Peyer's patch (tissue), 4 donors: Measurements from ENCODE around the gene CLCN7. TPM values are rescaled to one million over a fixed set of nuclear protein-coding genes. Genes with fewer than 3 reads are reported as not detected.
"Not testable (repeated sequence)": the region's sequence is repeated elsewhere in the genome, so short reads cannot be mapped to it uniquely, and the experiment has no call there.

ENCODE experiments used
- DNase-seq, 3 donors: peaks; one replicate each; pipeline ENCODE4 v3.0.0-alpha.2; 2017 to 2019
- H3K27ac ChIP-seq, 4 donors: fragments of 200-600 bp; sonication (generic); one replicate each; pipeline ENCODE4 v1.5.1; 2016 to 2019
- H3K27me3 ChIP-seq, 2 donors: fragments of 200-600 bp; sonication (generic); one replicate each; pipeline ENCODE4 v1.5.1; 2019
- H3K36me3 ChIP-seq, 3 donors: fragments of 200-600 bp; sonication (generic); one replicate each; pipeline ENCODE4 v1.5.1; 2016 to 2019
- H3K4me1 ChIP-seq, 4 donors: fragments of 200-600 bp; sonication (generic); one replicate each; pipeline ENCODE4 v1.5.1; 2016 to 2019
- H3K4me3 ChIP-seq, 4 donors: fragments of 200-600 bp; sonication (generic); 1 replicate in 3 of 4; 2 replicates in 1 of 4; pipeline ENCODE4 v1.5.1; 2016 to 2019; ENCODE audit warnings: mild to moderate bottlenecking in 1 of 4
- H3K9me3 ChIP-seq, 4 donors: fragments of 200-600 bp; sonication (generic); one replicate each; pipeline ENCODE4 v1.5.1; 2016 to 2019; ENCODE audit warnings: mild to moderate bottlenecking in 1 of 4
- CTCF ChIP-seq, 6 experiments: fragments of 450-650 bp in 4 of 6; fragments of 200-600 bp in 2 of 6; sonication (generic) in 1 of 6; IDR thresholded peaks; one replicate each; pipeline ENCODE4 v1.5.1; 2017 to 2019; ENCODE audit warnings: antibody characterized with exemption in 6 of 6, mild to moderate bottlenecking in 3 of 6, moderate library complexity in 1 of 6
- POLR2A ChIP-seq, 2 donors: fragments of 450-650 bp; IDR thresholded peaks; one replicate each; pipeline ENCODE4 v1.5.1; 2017; ENCODE audit warnings: antibody characterized with exemption in 2 of 2, mild to moderate bottlenecking in 2 of 2, moderate library complexity in 2 of 2
- total RNA-seq, 4 donors: library from RNA; depleted of rRNA; stranded (reverse); fragments of >200 nt; gene quantifications; one replicate each; pipeline ENCODE4 v1.1.0, GENCODE V29; 2016

Gene CLCN7
- total RNA-seq, 4 donors from 2014 or later: 95.1 to 194 (median 105) TPM

DNA sequence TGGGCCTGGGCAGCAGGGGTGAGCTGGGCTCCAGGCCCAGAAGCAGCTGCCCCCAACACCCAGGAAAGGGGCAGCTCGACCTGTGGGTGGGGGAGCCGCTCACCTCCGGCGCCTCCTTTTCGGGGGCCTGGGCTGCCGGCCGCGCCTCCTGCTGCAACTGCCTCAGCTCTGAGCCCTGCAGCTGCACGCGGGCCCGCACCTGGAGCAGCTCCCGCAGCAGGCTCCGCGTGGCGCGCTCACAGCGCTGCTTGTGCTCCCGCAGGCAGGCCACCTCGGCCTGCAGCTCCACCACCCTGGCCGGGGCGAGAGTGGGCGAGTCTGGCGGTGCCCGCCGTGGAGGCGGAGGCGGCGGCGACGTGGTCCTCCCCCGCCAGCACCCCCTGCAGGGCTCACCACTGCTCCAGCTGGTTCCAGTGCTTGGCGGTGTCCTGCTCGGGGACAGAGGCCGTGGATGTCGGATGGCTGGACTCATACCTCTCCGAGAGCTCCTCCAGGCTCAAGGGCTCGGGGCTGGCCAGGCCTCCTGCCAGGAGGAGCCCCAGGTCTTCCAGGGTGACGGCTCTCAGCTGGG lies 31.3 kb downstream of the CLCN7 start:
- Histone ChIP-seq H3K9me3 (no peaks in the 10 kb centered on the region), H3K27ac (no peak overlapping the region), H3K36me3 (peaks cover 0 to 33% (median 0%) of the 10 kb centered on the region in 3 donors), H3K27me3 (no peaks in the 10 kb centered on the region), H3K4me3 (no peak overlapping the region), H3K4me1 (peaks cover 0 to 13% (median 3%) of the 10 kb centered on the region in 4 donors)
- DNase-seq: no peak
- TF ChIP-seq CTCF (IDR thresholded peaks at IDR 0.05) (no peak), POLR2A (IDR thresholded peaks at IDR 0.05) (no peak)

GRCh38 chr16:1442697-1443096 lies 32.1 kb downstream of the CLCN7 start:
- Histone ChIP-seq H3K4me1 (peaks cover 0 to 13% (median 3%) of the 10 kb centered on the region in 4 donors), H3K9me3 (no peaks in the 10 kb centered on the region), H3K4me3 (no peak overlapping the region), H3K27ac (no peak overlapping the region), H3K36me3 (peaks cover 0 to 25% (median 0%) of the 10 kb centered on the region in 3 donors), H3K27me3 (no peaks in the 10 kb centered on the region)
- DNase-seq: no peak
- TF ChIP-seq CTCF (IDR thresholded peaks at IDR 0.05): no peak
- TF ChIP-seq POLR2A (IDR thresholded peaks at IDR 0.05): no peak

DNA sequence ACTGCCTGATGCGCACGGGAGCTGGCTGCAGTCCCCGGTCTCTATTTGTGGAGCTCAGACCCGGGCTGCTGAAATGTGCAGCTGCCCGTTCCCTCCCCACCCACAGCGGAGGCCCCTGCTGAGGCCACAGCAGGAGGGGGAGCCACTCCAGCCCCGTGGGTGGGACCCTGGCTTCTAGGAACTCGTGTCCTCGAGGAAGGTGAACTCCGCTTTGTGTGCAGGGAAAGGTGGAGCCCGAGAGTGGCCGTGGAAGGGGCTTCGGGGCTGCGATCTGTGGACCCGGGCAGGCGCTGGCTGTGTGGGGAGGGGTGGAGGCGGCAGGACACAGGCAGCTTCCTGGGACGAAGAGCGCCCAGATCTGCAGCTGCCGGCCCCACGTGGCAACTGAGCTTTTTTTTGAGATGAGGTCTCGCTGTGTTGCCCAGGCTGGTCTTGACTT lies 33.4 kb downstream of the CLCN7 start:
- Histone ChIP-seq H3K4me3 (no peak overlapping the region), H3K9me3 (no peaks in the 10 kb centered on the region), H3K4me1 (peaks cover 0 to 13% (median 3%) of the 10 kb centered on the region in 4 donors), H3K27ac (no peak overlapping the region), H3K36me3 (peaks cover 0 to 12% (median 0%) of the 10 kb centered on the region in 3 donors), H3K27me3 (no peaks in the 10 kb centered on the region)
- TF ChIP-seq POLR2A (IDR thresholded peaks at IDR 0.05) (no peak), CTCF (IDR thresholded peaks at IDR 0.05) (no peak)
- no peak for DNase-seq

DNA sequence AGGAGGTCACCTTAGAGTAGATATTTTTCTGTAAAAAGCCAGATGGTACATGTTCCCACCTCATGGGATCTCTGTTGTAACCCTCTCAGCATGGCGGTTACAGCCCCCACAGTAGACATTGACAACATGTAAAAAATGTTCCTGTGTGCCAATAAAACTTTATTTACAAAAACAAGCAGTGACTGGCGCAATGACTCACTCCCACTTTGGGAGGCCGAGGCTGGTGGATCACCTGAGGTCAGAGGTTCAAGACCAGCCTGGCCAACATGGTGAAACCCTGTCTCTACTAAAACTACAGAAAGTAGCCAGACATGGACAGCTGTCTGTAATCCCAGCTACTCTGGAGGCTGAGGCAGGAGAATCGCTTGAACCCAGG lies 35.1 kb downstream of the CLCN7 start:
- not testable (repeated sequence) for H3K36me3 ChIP-seq, H3K27me3 ChIP-seq, H3K4me3 ChIP-seq, H3K4me1 ChIP-seq, DNase-seq, H3K9me3 ChIP-seq, H3K27ac ChIP-seq

- no peaks in the 10 kb centered on the region for H3K36me3 ChIP-seq
- no peaks in the 10 kb centered on the region for H3K9me3 ChIP-seq
- H3K27ac ChIP-seq: no peak overlapping the region
- DNase-seq: no peak
- H3K4me1 ChIP-seq: no peaks in the 10 kb centered on the region
- no peak overlapping the region for H3K4me3 ChIP-seq
- H3K27me3 ChIP-seq: no peaks in the 10 kb centered on the region
- TF ChIP-seq POLR2A (IDR thresholded peaks at IDR 0.05): no peak
- TF ChIP-seq CTCF (IDR thresholded peaks at IDR 0.05): no peak
Observed at GRCh38 chr16:1439058-1439698, 35.6 kb downstream of the CLCN7 start.

- no peaks in the 10 kb centered on the region for H3K27me3 ChIP-seq
- TF ChIP-seq POLR2A (IDR thresholded peaks at IDR 0.05) (no peak), CTCF (IDR thresholded peaks at IDR 0.05) (no peak)
- H3K4me1 ChIP-seq: no peaks in the 10 kb centered on the region
- DNase-seq: no peak
- H3K9me3 ChIP-seq: no peaks in the 10 kb centered on the region
- no peak overlapping the region for H3K27ac ChIP-seq
- H3K36me3 ChIP-seq: no peaks in the 10 kb centered on the region
- no peak overlapping the region for H3K4me3 ChIP-seq
Observed at GRCh38 chr16:1438229-1439057, 36.4 kb downstream of the CLCN7 start.
